K562 (cell line): ENCODE data around the gene PRICKLE2. TPM values are rescaled to one million over a fixed set of nuclear protein-coding genes. Genes with fewer than 3 reads are reported as not detected.

Experiments used
- ATAC-seq: fragments of 200-7000 bp; cut with Tn5 transposase; 3 replicates; pipeline ENCODE4 v1.9.1; 2020; ENCODE audit warnings: moderate library complexity
- BruUV-seq: library from RNA; stranded (reverse); fragments of 400-500 nt; replicated peaks from 2 replicates; lab custom pipeline; 2021; lab: Mats Ljungman, UMichigan
- CTCF ChIA-PET: fragments of 300-600 bp; formaldehyde crosslinking; extraction: SDS; loops from one replicate; lab custom pipeline; 2021; ENCODE audit warnings: low intra/inter-chr PET ratio; lab: Yijun Ruan, JAX
- POLR2A ChIA-PET: fragments of 300-600, 350-650 bp; sonication (Branson Sonifier 250); formaldehyde crosslinking; extraction: SDS; loops from one replicate; lab custom pipeline; 2021; ENCODE audit warnings: antibody characterized with exemption, inconsistent platforms; lab: Yijun Ruan, JAX
- DNase-seq, 4 experiments: peaks; one replicate each; pipeline versions ENCODE4 v3.0.0 to v3.0.0-alpha.2; 2011 to 2018; ENCODE audit warnings: low spot score in 3 of 4, mixed read lengths in 3 of 4; ENCODE audit errors: extremely low read depth in 1 of 4
- FAIRE-seq: peaks from 2 replicates; lab custom pipeline; 2011; peaks lifted over from hg19 to GRCh38; lab: Jason Lieb, UNC
- H2AFZ ChIP-seq: 2 replicates; pipeline ENCODE4 v1.6.0; 2011; ENCODE audit warnings: low read depth, low read length, control low read depth, inconsistent platforms
- H3K27ac ChIP-seq: fragments of 200-600 bp; 3 replicates; pipeline ENCODE4 v1.8.0; 2011; ENCODE audit warnings: low read depth, mild to moderate bottlenecking, control low read depth, inconsistent platforms, low read length, moderate library complexity, mixed read lengths; ENCODE audit errors: extremely low read depth
- H3K27me3 ChIP-seq, 2 experiments: fragments of 300-600 bp in 1 of 2; 2 replicates in 1 of 2; 3 replicates in 1 of 2; pipeline versions ENCODE4 v1.6.0 to v1.8.0; 2011; ENCODE audit warnings: inconsistent platforms in 2 of 2, low read length in 2 of 2, mild to moderate bottlenecking in 1 of 2, mixed read lengths in 1 of 2, moderate library complexity in 1 of 2; ENCODE audit not compliant: control insufficient read depth in 2 of 2, insufficient read depth in 2 of 2
- H3K36me3 ChIP-seq: fragments of 300-600 bp; 3 replicates; pipeline ENCODE4 v1.8.0; 2011; ENCODE audit warnings: mild to moderate bottlenecking, low read length, inconsistent platforms; ENCODE audit not compliant: control insufficient read depth, insufficient read depth
- H3K4me1 ChIP-seq, 2 experiments: fragments of 200-600 bp in 1 of 2; replicated peaks in 1 of 2; 2 replicates in 1 of 2; 3 replicates in 1 of 2; pipeline versions ENCODE4 v1.5.1 to v1.8.0; 2011; ENCODE audit warnings: inconsistent platforms in 2 of 2, low read length in 2 of 2, mild to moderate bottlenecking in 1 of 2, mixed read lengths in 1 of 2, moderate library complexity in 1 of 2; ENCODE audit not compliant: control insufficient read depth in 2 of 2, insufficient read depth in 2 of 2
- H3K4me2 ChIP-seq: 2 replicates; pipeline ENCODE4 v1.6.1; 2011; ENCODE audit warnings: low read length, control low read depth, inconsistent platforms, mixed read lengths; ENCODE audit not compliant: insufficient read depth
- H3K4me3 ChIP-seq: fragments of 200-600 bp; sonication (generic), shearing (Covaris generic); 2 replicates; pipeline ENCODE4 v1.5.1; 2016; ENCODE audit warnings: control low read depth, inconsistent platforms
- H3K79me2 ChIP-seq: fragments of 200-600 bp; 3 replicates; pipeline ENCODE4 v1.8.0; 2011; ENCODE audit warnings: low read length, inconsistent platforms; ENCODE audit not compliant: control insufficient read depth, insufficient read depth
- H3K9ac ChIP-seq, 2 experiments: 2 replicates each; pipeline versions ENCODE4 v1.6.0 to v1.6.1; 2011; ENCODE audit warnings: low read depth in 2 of 2, low read length in 2 of 2, control low read depth in 1 of 2, inconsistent platforms in 1 of 2, mild to moderate bottlenecking in 1 of 2, mixed read lengths in 1 of 2; ENCODE audit not compliant: insufficient read depth in 1 of 2
- H3K9me1 ChIP-seq: one replicate; pipeline ENCODE4 v1.6.0; 2011; ENCODE audit warnings: inconsistent platforms, mild to moderate bottlenecking, low read length, moderate library complexity; ENCODE audit not compliant: control insufficient read depth, insufficient read depth
- H3K9me3 ChIP-seq: replicated peaks from 2 replicates; pipeline ENCODE4 v1.5.1; 2011; ENCODE audit warnings: low read depth, low read length, inconsistent platforms; ENCODE audit not compliant: control insufficient read depth, insufficient read depth
- H4K20me1 ChIP-seq: replicated peaks from 2 replicates; pipeline ENCODE4 v1.6.1; 2011; ENCODE audit warnings: low read length, inconsistent platforms, mixed read lengths; ENCODE audit not compliant: control insufficient read depth, insufficient read depth
- CC2D1A ChIP-seq: fragments of 450-650 bp; IDR thresholded peaks from 2 replicates; pipeline ENCODE4 v1.6.1; 2017; ENCODE audit warnings: mild to moderate bottlenecking
- CHD2 ChIP-seq: IDR thresholded peaks from 2 replicates; pipeline ENCODE4 v1.6.1; 2011; ENCODE audit warnings: low read depth, low read length
- CREM ChIP-seq: IDR thresholded peaks from 2 replicates; pipeline ENCODE4 v1.6.1; 2014; ENCODE audit warnings: antibody characterized with exemption, low read depth
- ZNF75A ChIP-seq: fragments of 450-650 bp; formaldehyde crosslinking; IDR thresholded peaks from 2 replicates; pipeline ENCODE4 v1.4.0; 2020; ENCODE audit warnings: mild to moderate bottlenecking
- WGBS: fragments of 100-300 bp; shearing (Covaris generic); methylation state at CpG from one replicate; pipeline ENCODE4 v1.1.6; 2016; ENCODE audit warnings: low coverage, mixed read lengths; ENCODE audit not compliant: insufficient coverage; ENCODE audit errors: missing lambda C conversion rate; 5-methylcytosine and 5-hydroxymethylcytosine counted together
- in situ Hi-C: fragments of 300-500 bp; cut with MboI; formaldehyde crosslinking; loops from 4 replicates; pipeline ENCODE4 v1.15.0; 2018; ENCODE audit warnings: inconsistent platforms, mixed read lengths
- intact Hi-C: fragments of 100-400 bp; cut with micrococcal nuclease; formaldehyde crosslinking; loops from 2 replicates; pipeline ENCODE4 v1.14.2; 2022
- polyA plus RNA-seq, 8 experiments: library from polyadenylated mRNA; depleted of rRNA in 4 of 8; stranded (reverse) in 5 of 8; unstranded in 3 of 8; fragments of >200 nt; fragmentation: Nextera tagmentation in 2 of 8; fragmentation: Illumina TruSeq in 1 of 8; extraction: Ambion mirVana in 2 of 8; extraction: Trizol in 1 of 8; gene quantifications; 2 replicates each; pipeline versions ENCODE4 v1.2.1 to v1.2.3, GENCODE V29; 2011 to 2014; ENCODE audit warnings: inconsistent platforms in 1 of 8, missing spikeins in 1 of 8
- total RNA-seq, 7 experiments: library from RNA; depleted of rRNA in 6 of 7; stranded (reverse); fragments of >200 nt in 6 of 7; fragmentation: Illumina TruSeq in 2 of 7; extraction: Trizol in 2 of 7; gene quantifications; 2 replicates each; pipeline versions ENCODE4 v1.2.1 to v1.2.3, GENCODE V29; 2011 to 2021; ENCODE audit warnings: low replicate concordance in 1 of 7
- TF ChIP-seq, protein P1 (sequence below): sonication (generic); formaldehyde crosslinking; IDR thresholded peaks from 2 replicates; pipeline ENCODE4 v1.8.1; 2023; ENCODE audit warnings: mild to moderate bottlenecking, missing genetic modification reagents, moderate library complexity
- TF ChIP-seq, protein P2 (sequence below), 3 experiments: fragments of 200-800 bp in 1 of 3; fragments of 250-450 bp in 1 of 3; fragments of 450-650 bp in 1 of 3; sonication (Bioruptor Pico) in 1 of 3; sonication (Bioruptor generic) in 1 of 3; formaldehyde crosslinking in 1 of 3; IDR thresholded peaks; 2 replicates each; pipeline versions ENCODE4 v1.6.1 to v1.8.0; 2016 to 2022; ENCODE audit warnings: mild to moderate bottlenecking in 2 of 3, missing genetic modification characterization in 2 of 3, missing compliant biosample characterization in 1 of 3, moderate library complexity in 1 of 3
- TF ChIP-seq, protein P3 (sequence below): fragments of 450-650 bp; conservative IDR thresholded peaks from 2 replicates; pipeline ENCODE4 v1.6.1; 2016; ENCODE audit warnings: missing genetic modification characterization, low read depth, mild to moderate bottlenecking, missing compliant biosample characterization, moderate library complexity

PRICKLE2 gene
- total and polyA plus RNA-seq, 9 of the 15 experiments (the other 6 are each of a cell fraction or from before 2014, with no cell fraction given) = 0.07 to 0.09 TPM; not detected in 7

DNA sequence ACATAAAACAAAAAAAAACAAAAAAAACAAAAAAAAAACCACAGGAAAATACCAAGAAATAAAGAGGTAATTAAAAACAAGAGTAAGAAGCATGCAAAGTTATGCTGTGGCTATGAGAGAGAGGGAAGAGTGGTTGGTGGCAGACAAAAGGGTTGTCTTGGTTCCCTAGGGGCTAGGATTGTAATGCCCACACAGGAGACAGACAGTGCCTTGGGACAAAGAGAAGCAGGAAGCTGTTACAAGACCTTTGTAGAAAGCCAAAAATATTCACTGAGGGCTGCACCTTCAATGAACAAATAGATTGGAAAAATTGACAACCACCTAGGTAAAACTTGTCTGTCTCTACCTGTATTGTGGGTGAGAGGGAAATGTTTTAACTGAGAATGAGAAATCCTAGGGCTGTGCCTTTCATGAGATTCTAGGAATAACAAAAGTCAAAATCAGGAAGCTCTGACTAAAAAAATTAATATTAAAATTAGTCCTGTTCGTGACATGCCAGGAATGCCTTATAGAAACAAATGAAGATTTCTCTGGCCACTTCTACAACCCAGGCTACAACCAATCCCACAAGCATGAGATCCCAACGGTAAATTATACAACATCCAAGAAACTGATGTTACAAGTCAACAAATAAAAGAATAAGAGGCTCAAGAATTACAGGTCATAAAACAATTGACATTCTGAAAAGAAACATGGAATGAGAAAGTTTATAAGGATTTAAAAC, 45.0 kb upstream of the PRICKLE2 start:
- Histone ChIP-seq H4K20me1 (no peaks in the 10 kb centered on the region), H3K9me1 (no peaks in the 10 kb centered on the region), H3K27me3 (peaks cover 0 to 5% of the 10 kb centered on the region in 2 experiments; a peak in 2 of 5 replicates), H3K4me1 (no peaks in the 10 kb centered on the region), H3K27ac (no peak overlapping the region), H3K4me2 (no peak overlapping the region), H3K79me2 (no peaks in the 10 kb centered on the region), H3K4me3 (no peak overlapping the region), H3K9me3 (no peaks in the 10 kb centered on the region), H3K9ac (no peak overlapping the region), H2AFZ (no peak overlapping the region), H3K36me3 (no peaks in the 10 kb centered on the region)
- intact Hi-C loops = no loop called here
- no peak for TF ChIP-seq ZNF75A (CRISPR knock-in tag)
- TF ChIP-seq, protein P1, sequence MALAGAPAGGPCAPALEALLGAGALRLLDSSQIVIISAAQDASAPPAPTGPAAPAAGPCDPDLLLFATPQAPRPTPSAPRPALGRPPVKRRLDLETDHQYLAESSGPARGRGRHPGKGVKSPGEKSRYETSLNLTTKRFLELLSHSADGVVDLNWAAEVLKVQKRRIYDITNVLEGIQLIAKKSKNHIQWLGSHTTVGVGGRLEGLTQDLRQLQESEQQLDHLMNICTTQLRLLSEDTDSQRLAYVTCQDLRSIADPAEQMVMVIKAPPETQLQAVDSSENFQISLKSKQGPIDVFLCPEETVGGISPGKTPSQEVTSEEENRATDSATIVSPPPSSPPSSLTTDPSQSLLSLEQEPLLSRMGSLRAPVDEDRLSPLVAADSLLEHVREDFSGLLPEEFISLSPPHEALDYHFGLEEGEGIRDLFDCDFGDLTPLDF (CRISPR knock-in tag) = no peak
- TF ChIP-seq CREM = no peak
- TF ChIP-seq CC2D1A = no peak
- TF ChIP-seq CHD2 = no peak
- TF ChIP-seq, protein P2, sequence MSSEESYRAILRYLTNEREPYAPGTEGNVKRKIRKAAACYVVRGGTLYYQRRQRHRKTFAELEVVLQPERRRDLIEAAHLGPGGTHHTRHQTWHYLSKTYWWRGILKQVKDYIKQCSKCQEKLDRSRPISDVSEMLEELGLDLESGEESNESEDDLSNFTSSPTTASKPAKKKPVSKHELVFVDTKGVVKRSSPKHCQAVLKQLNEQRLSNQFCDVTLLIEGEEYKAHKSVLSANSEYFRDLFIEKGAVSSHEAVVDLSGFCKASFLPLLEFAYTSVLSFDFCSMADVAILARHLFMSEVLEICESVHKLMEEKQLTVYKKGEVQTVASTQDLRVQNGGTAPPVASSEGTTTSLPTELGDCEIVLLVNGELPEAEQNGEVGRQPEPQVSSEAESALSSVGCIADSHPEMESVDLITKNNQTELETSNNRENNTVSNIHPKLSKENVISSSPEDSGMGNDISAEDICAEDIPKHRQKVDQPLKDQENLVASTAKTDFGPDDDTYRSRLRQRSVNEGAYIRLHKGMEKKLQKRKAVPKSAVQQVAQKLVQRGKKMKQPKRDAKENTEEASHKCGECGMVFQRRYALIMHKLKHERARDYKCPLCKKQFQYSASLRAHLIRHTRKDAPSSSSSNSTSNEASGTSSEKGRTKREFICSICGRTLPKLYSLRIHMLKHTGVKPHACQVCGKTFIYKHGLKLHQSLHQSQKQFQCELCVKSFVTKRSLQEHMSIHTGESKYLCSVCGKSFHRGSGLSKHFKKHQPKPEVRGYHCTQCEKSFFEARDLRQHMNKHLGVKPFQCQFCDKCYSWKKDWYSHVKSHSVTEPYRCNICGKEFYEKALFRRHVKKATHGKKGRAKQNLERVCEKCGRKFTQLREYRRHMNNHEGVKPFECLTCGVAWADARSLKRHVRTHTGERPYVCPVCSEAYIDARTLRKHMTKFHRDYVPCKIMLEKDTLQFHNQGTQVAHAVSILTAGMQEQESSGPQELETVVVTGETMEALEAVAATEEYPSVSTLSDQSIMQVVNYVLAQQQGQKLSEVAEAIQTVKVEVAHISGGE (CRISPR knock-in tag; IDR thresholded peaks at IDR 0.05) = no peak; a peak in 1 of 6 replicates
- TF ChIP-seq, protein P3, sequence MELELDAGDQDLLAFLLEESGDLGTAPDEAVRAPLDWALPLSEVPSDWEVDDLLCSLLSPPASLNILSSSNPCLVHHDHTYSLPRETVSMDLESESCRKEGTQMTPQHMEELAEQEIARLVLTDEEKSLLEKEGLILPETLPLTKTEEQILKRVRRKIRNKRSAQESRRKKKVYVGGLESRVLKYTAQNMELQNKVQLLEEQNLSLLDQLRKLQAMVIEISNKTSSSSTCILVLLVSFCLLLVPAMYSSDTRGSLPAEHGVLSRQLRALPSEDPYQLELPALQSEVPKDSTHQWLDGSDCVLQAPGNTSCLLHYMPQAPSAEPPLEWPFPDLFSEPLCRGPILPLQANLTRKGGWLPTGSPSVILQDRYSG (tag) = no peak
- no TSS peak for BruUV-seq
- DNase-seq (no peak), FAIRE-seq (no peak), ATAC-seq (no peak)
- in situ Hi-C loops = no loop called here
- CTCF ChIA-PET = no interaction called here
- POLR2A ChIA-PET = no interaction called here
- WGBS = 0% methylated on average over 2 of the region's 2 CpGs
